GM19468 (cell line): ENCODE data around the gene SEL1L3.

Experiments used
- ATAC-seq: cut with Tn5 transposase; IDR thresholded peaks from one replicate; pipeline ENCODE4 v1.9.1; 2021; ENCODE audit warnings: mild to moderate bottlenecking, moderate library complexity, moderate number of reproducible peaks; ENCODE audit not compliant: unreplicated experiment; ENCODE audit errors: extremely low read depth

The SEL1L3 gene

GRCh38 chr4:25823632-25824031 is 39.2 kb downstream of the SEL1L3 start:
- ATAC-seq, result no peak

GRCh38 chr4:25821899-25822298 is 40.9 kb downstream of the SEL1L3 start:
- no peak for ATAC-seq

GRCh38 chr4:25821267-25821666 is 41.5 kb downstream of the SEL1L3 start:
- ATAC-seq, result no peak

GRCh38 chr4:25818876-25819275 is 43.9 kb downstream of the SEL1L3 start:
- ATAC-seq, result no peak

GRCh38 chr4:25818371-25818871 is 44.4 kb downstream of the SEL1L3 start:
- no peak for ATAC-seq

- no peak for ATAC-seq
These were observed 45.6 kb downstream of the SEL1L3 start for GRCh38 chr4:25817059-25817681.

- ATAC-seq, result no peak
These were observed 46.2 kb downstream of the SEL1L3 start for GRCh38 chr4:25816591-25817058.

- ATAC-seq, result no peak
These were observed 47.2 kb downstream of the SEL1L3 start for GRCh38 chr4:25815586-25815985.

- ATAC-seq, result no peak
These were observed 48.3 kb downstream of the SEL1L3 start for GRCh38 chr4:25814301-25815136.

GRCh38 chr4:25813448-25814106 is 49.2 kb downstream of the SEL1L3 start:
- ATAC-seq, result no peak

GRCh38 chr4:25811841-25812240 is 50.9 kb downstream of the SEL1L3 start:
- ATAC-seq, result no peak

- no peak for ATAC-seq
These were observed 51.5 kb downstream of the SEL1L3 start for GRCh38 chr4:25811374-25811690.

- ATAC-seq, result no peak
These were observed 52.1 kb downstream of the SEL1L3 start for GRCh38 chr4:25810461-25811373.

GRCh38 chr4:25809996-25810395 is 52.8 kb downstream of the SEL1L3 start:
- no peak for ATAC-seq

- no peak for ATAC-seq
These were observed 55.6 kb downstream of the SEL1L3 start for GRCh38 chr4:25807102-25807728.

- ATAC-seq, result no peak
These were observed 57.4 kb downstream of the SEL1L3 start for GRCh38 chr4:25805255-25805860.

GRCh38 chr4:25803720-25804225 is 59.0 kb downstream of the SEL1L3 start:
- ATAC-seq, result no peak

GRCh38 chr4:25801594-25801993 is 61.2 kb downstream of the SEL1L3 start:
- ATAC-seq, result no peak

GRCh38 chr4:25800245-25800644 is 62.5 kb downstream of the SEL1L3 start:
- ATAC-seq, result no peak
